Measurements from ENCODE around the gene ABHD17C. TPM values are rescaled to one million over a fixed set of nuclear protein-coding genes. Genes with fewer than 3 reads are reported as not detected.

Gene ABHD17C
- total and polyA plus RNA-seq, 5 donors from 2014 or later = 0.32 to 1.4 (median 0.85) TPM

Other genes with a start within 250 kb of the ABHD17C start
- 0.10 TPM for gene CEMIP, start 84.1 kb downstream of the ABHD17C start, total RNA-seq
- gene CEMIP, start 84.1 kb downstream of the ABHD17C start, polyA plus RNA-seq = under 1 TPM in 1 of 4 donors, not detected in 3; 0.44 TPM